SKM-1 treated with dmso at 0.1 percent for 144 hours (cell line): ENCODE results near the gene RSBN1.
"Not testable (repeated sequence)": the region's sequence is repeated elsewhere in the genome, so short reads cannot be mapped to it uniquely, and the experiment has no call there.

Experiments used
- DNase-seq: peaks from one replicate; lab custom pipeline; 2025; ENCODE audit not compliant: unreplicated experiment; lab: John Stamatoyannopoulos, UW

RSBN1 gene

GRCh38 chr1:113782406-113782805 is 29.9 kb downstream of the RSBN1 start:
- DNase-seq = no peak

- DNase-seq = no peak
These were observed 31.7 kb downstream of the RSBN1 start for GRCh38 chr1:113780374-113781146.

- DNase-seq = no peak
These were observed 32.7 kb downstream of the RSBN1 start for GRCh38 chr1:113779542-113779941.

- no peak for DNase-seq
These were observed 34.7 kb downstream of the RSBN1 start for GRCh38 chr1:113777561-113777960.

- DNase-seq = no peak
These were observed 42.2 kb downstream of the RSBN1 start for GRCh38 chr1:113770031-113770430.

GRCh38 chr1:113769601-113769970 is 42.7 kb downstream of the RSBN1 start:
- DNase-seq = no peak

GRCh38 chr1:113768916-113769600 is 43.2 kb downstream of the RSBN1 start:
- DNase-seq = no peak

GRCh38 chr1:113765306-113766230 is 46.7 kb downstream of the RSBN1 start:
- DNase-seq = no peak

- DNase-seq = no peak
These were observed 48.6 kb downstream of the RSBN1 start for GRCh38 chr1:113763661-113764060.

GRCh38 chr1:113761937-113762336 is 50.3 kb downstream of the RSBN1 start:
- no peak for DNase-seq

GRCh38 chr1:113760102-113761080 is 51.9 kb downstream of the RSBN1 start:
- no peak for DNase-seq

- peak; percentile 75 for DNase-seq
These were observed 52.8 kb downstream of the RSBN1 start, which contains the start of gene PHTF1 for GRCh38 chr1:113759333-113760101. Gene PHTF1 (minus strand): TSS chr1:113759486. CDS start chr1:113758703, 783 bp downstream.

GRCh38 chr1:113758631-113759332 is 53.5 kb downstream of the RSBN1 start:
- peak; percentile 40 for DNase-seq

GRCh38 chr1:113756461-113756860 is 55.8 kb downstream of the RSBN1 start:
- no peak for DNase-seq

GRCh38 chr1:113753333-113753732 is 58.9 kb downstream of the RSBN1 start:
- DNase-seq = not testable (repeated sequence)

- no peak for DNase-seq
These were observed 60.8 kb downstream of the RSBN1 start for GRCh38 chr1:113751516-113751915.

GRCh38 chr1:113751114-113751513 is 61.2 kb downstream of the RSBN1 start:
- DNase-seq = no peak

GRCh38 chr1:113749402-113749801 is 62.9 kb downstream of the RSBN1 start:
- DNase-seq = no peak

- DNase-seq = no peak
These were observed 64.9 kb downstream of the RSBN1 start for GRCh38 chr1:113747376-113747775.
